MCF 10A (cell line): ENCODE data around the gene NOP56. TPM values are rescaled to one million over a fixed set of nuclear protein-coding genes. Genes with fewer than 3 reads are reported as not detected.

Experiments
- BruUV-seq: library from RNA; stranded (reverse); fragments of 400-500 nt; replicated peaks from 2 replicates; lab custom pipeline; 2021; lab: Mats Ljungman, UMichigan
- CTCF ChIA-PET: fragments of 300-600 bp; sonication (Branson Sonifier 250); formaldehyde crosslinking; extraction: SDS; loops from one replicate; lab custom pipeline; 2021; ENCODE audit warnings: antibody characterized with exemption, inconsistent platforms; lab: Yijun Ruan, JAX
- POLR2A ChIA-PET: fragments of 300-600, 350-650 bp; sonication (Branson Sonifier 250); formaldehyde crosslinking; extraction: SDS; loops from one replicate; lab custom pipeline; 2020; ENCODE audit warnings: antibody characterized with exemption, inconsistent platforms; lab: Yijun Ruan, JAX
- DNase-seq: peaks from one replicate; pipeline ENCODE4 v3.0.0-alpha.2; 2018; ENCODE audit not compliant: unreplicated experiment
- H3K27ac Mint-ChIP-seq: one replicate; pipeline ENCODE4 v1.8.0; 2022; ENCODE audit warnings: mild to moderate bottlenecking, low read depth, mixed read lengths; ENCODE audit not compliant: unreplicated experiment
- H3K27me3 Mint-ChIP-seq: one replicate; pipeline ENCODE4 v1.8.0; 2022; ENCODE audit warnings: mixed read lengths; ENCODE audit not compliant: insufficient read depth, unreplicated experiment
- H3K36me3 Mint-ChIP-seq: one replicate; pipeline ENCODE4 v1.8.0; 2022; ENCODE audit warnings: mild to moderate bottlenecking, moderate library complexity, mixed read lengths; ENCODE audit not compliant: insufficient read depth, unreplicated experiment
- H3K4me1 Mint-ChIP-seq: one replicate; pipeline ENCODE4 v1.8.0; 2022; ENCODE audit warnings: mixed read lengths; ENCODE audit not compliant: insufficient read depth, unreplicated experiment
- H3K4me3 Mint-ChIP-seq: one replicate; pipeline ENCODE4 v1.8.0; 2022; ENCODE audit warnings: mild to moderate bottlenecking, moderate library complexity, mixed read lengths; ENCODE audit not compliant: unreplicated experiment
- H3K9me3 Mint-ChIP-seq: one replicate; pipeline ENCODE4 v1.8.0; 2022; ENCODE audit warnings: mixed read lengths; ENCODE audit not compliant: unreplicated experiment
- intact Hi-C: fragments of 100-400 bp; cut with micrococcal nuclease; formaldehyde crosslinking; loops from 2 replicates; pipeline ENCODE4 v1.14.1; 2022
- total RNA-seq: library from RNA; stranded (reverse); gene quantifications from 2 replicates; pipeline ENCODE4 v1.2.3, GENCODE V29; 2022
- TF ChIP-seq, protein P1 (sequence below): fragments of 200-600 bp; IDR thresholded peaks from one replicate; pipeline ENCODE4 v1.8.0; 2022; ENCODE audit warnings: antibody characterized with exemption, mild to moderate bottlenecking; ENCODE audit not compliant: unreplicated experiment

Gene NOP56
- total RNA-seq, 1 experiment from 2014 or later, result 340 TPM

DNA sequence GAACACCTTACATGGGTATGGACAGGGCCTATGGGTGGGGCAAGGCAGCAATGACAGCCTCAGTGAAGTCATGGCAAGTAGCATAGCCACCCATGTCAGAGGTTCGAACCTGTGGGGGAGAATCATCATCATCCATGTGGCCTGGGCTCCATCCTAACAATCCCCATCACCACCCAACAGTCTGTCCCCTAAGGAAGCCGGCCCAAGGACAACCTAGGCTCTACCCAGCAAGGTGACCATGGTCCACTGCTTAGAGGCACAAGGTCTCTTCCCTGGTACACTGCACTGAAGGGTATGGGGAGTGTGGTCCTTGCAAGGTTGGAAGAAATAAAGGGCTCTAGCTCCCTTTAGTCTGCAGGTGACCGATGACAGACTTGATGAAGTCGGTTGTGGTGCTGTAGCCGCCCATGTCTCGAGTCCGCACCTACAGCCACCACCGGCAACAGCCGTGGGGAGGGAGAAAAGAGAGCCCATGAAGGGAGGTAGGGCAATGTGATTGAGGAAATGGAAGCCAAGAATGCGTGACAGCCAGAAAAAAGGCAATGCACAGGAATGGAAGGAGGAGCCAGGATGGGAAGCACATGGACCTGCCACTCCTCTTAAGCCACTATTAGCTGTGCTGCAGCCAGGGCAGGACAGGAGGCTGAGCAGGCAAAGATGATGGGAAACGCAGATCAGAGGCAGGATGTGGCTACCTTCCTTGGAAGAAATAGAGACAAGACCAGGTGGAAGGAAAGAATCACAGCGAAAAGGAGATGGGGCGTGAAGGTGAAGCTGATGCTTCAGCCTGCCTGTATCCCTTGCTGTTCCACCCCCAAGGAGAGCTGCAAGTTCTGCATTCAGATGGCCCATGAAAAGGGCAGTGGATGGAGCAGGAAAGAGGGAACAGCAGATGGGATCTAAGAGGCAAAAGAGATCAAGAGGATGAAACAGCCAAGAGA, 6.3 kb downstream of the NOP56 start:
- no peaks in the 10 kb centered on the region for H3K27me3 Mint-ChIP-seq
- no peaks in the 10 kb centered on the region for H3K9me3 Mint-ChIP-seq
- peaks cover 79% of the 10 kb centered on the region for H3K36me3 Mint-ChIP-seq
- no peak overlapping the region for H3K27ac Mint-ChIP-seq
- DNase-seq, result no peak
- BruUV-seq, result no TSS peak
- ChIA-PET CTCF (interaction anchor here (0.6 kb wide), 1 partner anchor 22 kb away, joined by 3 read pairs; no protein-coding TSS in a partner anchor), POLR2A (interaction anchor here (0.5 to 1.5 kb wide), 4 partner anchors 9 to 315 kb away, joined by 3 to 4 read pairs (median 4); no protein-coding TSS in a partner anchor)
- no peak overlapping the region for H3K4me3 Mint-ChIP-seq
- peaks cover 34% of the 10 kb centered on the region for H3K4me1 Mint-ChIP-seq
- TF ChIP-seq, protein P1, sequence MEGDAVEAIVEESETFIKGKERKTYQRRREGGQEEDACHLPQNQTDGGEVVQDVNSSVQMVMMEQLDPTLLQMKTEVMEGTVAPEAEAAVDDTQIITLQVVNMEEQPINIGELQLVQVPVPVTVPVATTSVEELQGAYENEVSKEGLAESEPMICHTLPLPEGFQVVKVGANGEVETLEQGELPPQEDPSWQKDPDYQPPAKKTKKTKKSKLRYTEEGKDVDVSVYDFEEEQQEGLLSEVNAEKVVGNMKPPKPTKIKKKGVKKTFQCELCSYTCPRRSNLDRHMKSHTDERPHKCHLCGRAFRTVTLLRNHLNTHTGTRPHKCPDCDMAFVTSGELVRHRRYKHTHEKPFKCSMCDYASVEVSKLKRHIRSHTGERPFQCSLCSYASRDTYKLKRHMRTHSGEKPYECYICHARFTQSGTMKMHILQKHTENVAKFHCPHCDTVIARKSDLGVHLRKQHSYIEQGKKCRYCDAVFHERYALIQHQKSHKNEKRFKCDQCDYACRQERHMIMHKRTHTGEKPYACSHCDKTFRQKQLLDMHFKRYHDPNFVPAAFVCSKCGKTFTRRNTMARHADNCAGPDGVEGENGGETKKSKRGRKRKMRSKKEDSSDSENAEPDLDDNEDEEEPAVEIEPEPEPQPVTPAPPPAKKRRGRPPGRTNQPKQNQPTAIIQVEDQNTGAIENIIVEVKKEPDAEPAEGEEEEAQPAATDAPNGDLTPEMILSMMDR, result no peak
- intact Hi-C loops, result no loop called here

DNA sequence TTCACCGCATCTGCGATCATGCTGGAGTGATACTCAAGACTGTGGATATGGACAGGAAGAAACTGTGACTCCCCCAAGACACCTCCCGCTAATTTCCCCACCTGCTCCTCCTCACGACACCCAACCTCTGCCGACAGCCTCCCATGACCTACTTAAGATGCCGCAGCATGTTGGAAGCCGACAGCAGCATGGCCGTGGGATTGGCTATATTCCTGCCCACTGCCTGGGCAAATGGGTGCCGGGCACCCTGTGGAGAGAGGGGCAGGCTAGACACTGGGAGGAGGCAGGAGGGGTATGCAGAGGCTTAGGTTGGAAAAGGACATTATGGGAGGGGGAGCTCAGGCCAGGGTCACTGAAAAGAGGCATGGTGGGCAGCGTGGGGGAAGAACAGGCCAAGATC, 7.1 kb downstream of the NOP56 start:
- TF ChIP-seq, protein P1, result no peak
- H3K36me3 Mint-ChIP-seq, result peaks cover 78% of the 10 kb centered on the region
- H3K27me3 Mint-ChIP-seq, result no peaks in the 10 kb centered on the region
- BruUV-seq, result no TSS peak
- no peak overlapping the region for H3K27ac Mint-ChIP-seq
- no peaks in the 10 kb centered on the region for H3K9me3 Mint-ChIP-seq
- no peak for DNase-seq
- CTCF ChIA-PET, result no interaction called here
- POLR2A ChIA-PET, result interaction anchor here (1.5 to 11.0 kb wide), 2 partner anchors 7 to 190 kb away, joined by 3 to 241 read pairs; partner anchors contain the start of gene NOP56
- no peak overlapping the region for H3K4me3 Mint-ChIP-seq
- intact Hi-C loops, result no loop called here
- H3K4me1 Mint-ChIP-seq, result peaks cover 32% of the 10 kb centered on the region

DNA sequence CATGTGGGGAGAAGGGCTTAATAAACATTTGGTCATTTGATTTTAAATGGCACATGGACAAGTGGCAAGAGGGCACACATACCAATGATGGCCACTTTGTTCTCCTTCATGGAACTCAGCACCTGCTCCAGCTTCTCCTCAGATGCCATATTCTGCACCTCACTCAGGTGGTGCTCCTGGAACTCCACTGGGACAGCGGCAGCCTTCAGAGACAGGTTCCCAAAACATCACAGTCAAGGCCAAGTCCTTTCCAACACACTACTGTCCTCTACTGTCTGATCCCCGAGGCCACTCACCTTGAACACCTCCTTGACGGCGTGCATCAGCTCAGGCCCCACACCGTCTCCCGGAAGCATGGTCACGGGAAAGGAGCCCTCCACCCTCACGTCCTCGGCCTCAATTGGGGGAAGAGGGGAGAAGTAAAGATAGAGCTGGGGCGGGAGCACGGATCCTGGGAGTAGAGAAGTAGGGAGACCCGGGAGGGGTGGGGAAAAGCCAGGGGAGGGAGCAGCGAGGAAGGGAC, 11.0 kb downstream of the NOP56 start:
- H3K4me1 Mint-ChIP-seq, result peaks cover 16% of the 10 kb centered on the region
- H3K27ac Mint-ChIP-seq, result peak overlapping the region; percentile 96
- peak overlapping the region; percentile 77 for H3K4me3 Mint-ChIP-seq
- ChIA-PET POLR2A (interaction anchor here (0.5 to 11.0 kb wide), 10 partner anchors 11 to 302 kb away, joined by 3 to 241 read pairs (median 7); partner anchors contain the start of genes NOP56, PCED1A, SNRPB and VPS16), CTCF (interaction anchor here (0.6 to 2.3 kb wide), 6 partner anchors 9 to 898 kb away, joined by 3 to 10 read pairs (median 4); no protein-coding TSS in a partner anchor)
- H3K27me3 Mint-ChIP-seq, result peaks cover 7% of the 10 kb centered on the region
- no peaks in the 10 kb centered on the region for H3K9me3 Mint-ChIP-seq
- TSS peak; percentile 37 for BruUV-seq
- intact Hi-C loops, result no loop called here
- peaks cover 46% of the 10 kb centered on the region for H3K36me3 Mint-ChIP-seq
- DNase-seq, result no peak
- TF ChIP-seq, protein P1, result no peak
